ENCODE measurements around the gene KISS1R.

Gene KISS1R

DNA sequence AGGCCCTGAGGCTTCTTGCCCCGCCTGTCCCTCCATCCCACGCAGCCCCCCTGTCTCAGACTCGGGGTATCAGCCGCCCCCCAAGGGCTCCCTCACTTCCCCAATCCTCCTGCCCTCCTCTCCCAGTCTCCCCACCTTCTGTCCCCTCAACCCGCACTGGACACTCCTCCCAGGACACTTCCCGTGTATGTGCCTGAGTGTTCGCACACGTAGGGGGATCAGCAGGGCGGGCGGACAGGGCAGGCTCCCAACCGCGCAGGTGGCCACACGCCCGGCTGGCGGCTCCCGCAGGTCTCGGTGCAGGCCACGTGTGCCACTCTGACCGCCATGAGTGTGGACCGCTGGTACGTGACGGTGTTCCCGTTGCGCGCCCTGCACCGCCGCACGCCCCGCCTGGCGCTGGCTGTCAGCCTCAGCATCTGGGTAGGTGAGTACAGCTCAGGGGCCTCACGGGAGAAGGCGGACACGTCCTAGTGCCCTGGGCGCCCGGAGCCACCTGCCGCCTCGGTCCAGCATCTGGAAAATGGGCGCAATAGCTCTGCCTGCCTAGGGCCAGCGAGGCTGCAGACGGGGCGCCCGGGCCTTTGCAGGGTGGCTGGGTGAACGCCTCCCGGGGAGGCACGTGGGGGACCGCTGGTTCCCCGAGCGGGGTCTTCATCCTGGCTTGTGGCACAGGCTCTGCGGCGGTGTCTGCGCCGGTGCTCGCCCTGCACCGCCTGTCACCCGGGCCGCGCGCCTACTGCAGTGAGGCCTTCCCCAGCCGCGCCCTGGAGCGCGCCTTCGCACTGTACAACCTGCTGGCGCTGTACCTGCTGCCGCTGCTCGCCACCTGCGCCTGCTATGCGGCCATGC, 2.3 kb downstream of the KISS1R start:
- peak overlapping the region; percentile 21; the same call in 1 of the 2 replicates for H3K4me3 ChIP-seq (ENCODE audit: low read depth, low read length)
- no peak for DNase-seq (ENCODE audit: low read depth)
- TF ChIP-seq, protein P1, sequence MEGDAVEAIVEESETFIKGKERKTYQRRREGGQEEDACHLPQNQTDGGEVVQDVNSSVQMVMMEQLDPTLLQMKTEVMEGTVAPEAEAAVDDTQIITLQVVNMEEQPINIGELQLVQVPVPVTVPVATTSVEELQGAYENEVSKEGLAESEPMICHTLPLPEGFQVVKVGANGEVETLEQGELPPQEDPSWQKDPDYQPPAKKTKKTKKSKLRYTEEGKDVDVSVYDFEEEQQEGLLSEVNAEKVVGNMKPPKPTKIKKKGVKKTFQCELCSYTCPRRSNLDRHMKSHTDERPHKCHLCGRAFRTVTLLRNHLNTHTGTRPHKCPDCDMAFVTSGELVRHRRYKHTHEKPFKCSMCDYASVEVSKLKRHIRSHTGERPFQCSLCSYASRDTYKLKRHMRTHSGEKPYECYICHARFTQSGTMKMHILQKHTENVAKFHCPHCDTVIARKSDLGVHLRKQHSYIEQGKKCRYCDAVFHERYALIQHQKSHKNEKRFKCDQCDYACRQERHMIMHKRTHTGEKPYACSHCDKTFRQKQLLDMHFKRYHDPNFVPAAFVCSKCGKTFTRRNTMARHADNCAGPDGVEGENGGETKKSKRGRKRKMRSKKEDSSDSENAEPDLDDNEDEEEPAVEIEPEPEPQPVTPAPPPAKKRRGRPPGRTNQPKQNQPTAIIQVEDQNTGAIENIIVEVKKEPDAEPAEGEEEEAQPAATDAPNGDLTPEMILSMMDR (IDR thresholded peaks at IDR 0.05; ENCODE audit: control insufficient read depth, extremely low read depth, insufficient read depth): no peak

DNA sequence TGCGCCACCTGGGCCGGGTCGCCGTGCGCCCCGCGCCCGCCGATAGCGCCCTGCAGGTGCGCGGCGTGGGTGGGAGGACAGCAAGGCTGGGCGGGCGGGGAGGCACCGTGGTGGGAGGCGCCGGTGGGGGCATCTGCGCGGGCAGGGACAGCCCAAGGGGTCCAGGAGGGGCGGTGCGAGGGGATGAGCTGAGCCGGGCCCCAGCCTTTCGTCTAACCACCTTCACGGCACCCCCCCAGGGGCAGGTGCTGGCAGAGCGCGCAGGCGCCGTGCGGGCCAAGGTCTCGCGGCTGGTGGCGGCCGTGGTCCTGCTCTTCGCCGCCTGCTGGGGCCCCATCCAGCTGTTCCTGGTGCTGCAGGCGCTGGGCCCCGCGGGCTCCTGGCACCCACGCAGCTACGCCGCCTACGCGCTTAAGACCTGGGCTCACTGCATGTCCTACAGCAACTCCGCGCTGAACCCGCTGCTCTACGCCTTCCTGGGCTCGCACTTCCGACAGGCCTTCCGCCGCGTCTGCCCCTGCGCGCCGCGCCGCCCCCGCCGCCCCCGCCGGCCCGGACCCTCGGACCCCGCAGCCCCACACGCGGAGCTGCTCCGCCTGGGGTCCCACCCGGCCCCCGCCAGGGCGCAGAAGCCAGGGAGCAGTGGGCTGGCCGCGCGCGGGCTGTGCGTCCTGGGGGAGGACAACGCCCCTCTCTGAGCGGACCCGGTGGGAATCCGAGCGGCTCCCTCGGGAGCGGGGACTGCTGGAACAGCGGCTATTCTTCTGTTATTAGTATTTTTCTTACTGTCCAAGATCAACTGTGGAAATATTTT, 3.1 kb downstream of the KISS1R start:
- TF ChIP-seq, protein P1 (IDR thresholded peaks at IDR 0.05; ENCODE audit: control insufficient read depth, extremely low read depth, insufficient read depth): no peak
- DNase-seq (ENCODE audit: low read depth): no peak
- peak overlapping the region; percentile 21; the same call in 1 of the 2 replicates for H3K4me3 ChIP-seq (ENCODE audit: low read depth, low read length)

DNA sequence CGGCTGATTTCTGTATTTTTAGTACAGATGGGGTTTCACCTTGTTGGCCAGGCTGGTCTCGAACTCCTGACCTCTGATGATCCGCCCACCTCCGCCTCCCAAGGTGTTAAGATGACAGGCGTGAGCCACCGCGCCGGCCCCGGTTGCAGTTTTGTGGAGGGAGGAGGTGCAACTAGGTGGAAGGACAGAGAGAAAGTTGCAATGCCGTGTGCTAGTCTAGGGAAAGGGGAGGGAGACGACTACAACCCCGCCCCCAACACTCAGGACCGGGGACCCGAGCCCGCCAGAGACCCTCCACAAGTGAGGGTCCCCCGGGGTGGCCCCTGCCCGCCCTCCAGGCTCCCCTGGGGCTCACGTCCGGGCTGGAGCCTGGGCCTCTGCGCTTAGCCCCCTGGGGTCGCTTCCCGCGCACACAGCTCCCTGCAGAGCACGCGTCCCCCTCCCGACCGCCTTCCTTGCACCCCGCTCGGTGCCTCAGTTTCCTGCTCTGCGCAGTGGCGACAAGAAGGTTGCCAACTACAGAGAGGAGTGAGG, 7.5 kb downstream of the KISS1R start:
- peak overlapping the region; percentile 92 for H3K4me3 ChIP-seq (ENCODE audit: low read depth, low read length)
- TF ChIP-seq, protein P1 (IDR thresholded peaks at IDR 0.05; ENCODE audit: control insufficient read depth, extremely low read depth, insufficient read depth): no peak
- no peak for DNase-seq (ENCODE audit: low read depth)

DNA sequence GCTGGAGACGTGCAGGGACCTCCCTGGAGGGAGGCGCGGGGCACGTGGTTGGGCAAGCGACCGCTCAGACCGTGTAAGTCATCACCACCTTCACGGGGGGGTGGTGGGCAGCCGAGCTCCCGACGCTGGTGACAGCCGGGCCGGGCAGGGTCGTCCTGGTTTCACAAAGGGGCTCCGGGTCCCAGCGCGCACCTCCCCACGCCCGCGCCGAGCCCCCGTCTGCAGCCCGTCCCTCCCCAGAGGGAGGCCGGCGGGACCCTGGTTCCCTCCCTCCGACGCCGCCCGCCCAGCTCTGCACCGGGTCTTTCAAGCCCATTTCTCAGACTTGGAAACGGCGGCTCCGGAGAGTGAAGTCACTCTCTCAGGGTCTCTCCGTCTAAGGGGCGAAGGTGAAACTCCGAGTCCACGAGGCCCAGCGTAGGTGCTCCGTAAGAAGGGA, 8.0 kb downstream of the KISS1R start:
- DNase-seq (ENCODE audit: low read depth): no peak
- TF ChIP-seq, protein P1 (IDR thresholded peaks at IDR 0.05; ENCODE audit: control insufficient read depth, extremely low read depth, insufficient read depth): no peak
- H3K4me3 ChIP-seq (ENCODE audit: low read depth, low read length): peak overlapping the region; percentile 92

GRCh38 chr19:925526-926322, 8.6 kb downstream of the KISS1R start, which contains the start of gene ARID3A:
ARID3A (plus strand) TSS chr19:926035; CDS start chr19:929529, 3,494 bp downstream.
- peak within 1 kb of the TSS; percentile 92 for H3K4me3 ChIP-seq (ENCODE audit: low read depth, low read length)
- TF ChIP-seq, protein P1 (IDR thresholded peaks at IDR 0.05; ENCODE audit: control insufficient read depth, extremely low read depth, insufficient read depth): no peak
- no peak for DNase-seq (ENCODE audit: low read depth)

DNA sequence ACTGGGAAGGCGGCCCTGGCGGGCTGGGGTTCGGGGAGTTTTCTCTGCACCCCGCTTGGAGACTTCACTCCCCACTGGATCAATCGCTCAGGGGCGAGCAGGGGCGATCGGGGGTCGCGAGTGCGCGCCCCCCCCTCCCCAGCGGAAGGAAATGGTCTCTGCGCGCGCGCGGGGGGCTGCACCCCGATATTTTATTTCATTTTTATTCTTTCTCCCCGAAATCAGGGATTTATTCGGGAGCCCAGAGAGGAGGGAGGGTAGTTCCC, 9.1 kb downstream of the KISS1R start:
- peak overlapping the region; percentile 92 for H3K4me3 ChIP-seq (ENCODE audit: low read depth, low read length)
- TF ChIP-seq, protein P1 (IDR thresholded peaks at IDR 0.05; ENCODE audit: control insufficient read depth, extremely low read depth, insufficient read depth): no peak
- DNase-seq (ENCODE audit: low read depth): no peak
